ENCODE measurements around the gene RNF8. TPM values are rescaled to one million over a fixed set of nuclear protein-coding genes. Genes with fewer than 3 reads are reported as not detected.
A peak's percentile ranks its signal among the peaks of the same experiment; 100 is the strongest.

RNF8 gene
- total RNA-seq, 4 donors from 2014 or later, result 6.9 to 17.8 (median 11.9) TPM

GRCh38 chr6:37311741-37312473 is 41.9 kb upstream of the RNF8 start:
- in situ Hi-C loops (cut with MboI; ENCODE audit: low sequenced_read_pairs in 4 of 4), result no loop called here
- Histone ChIP-seq H3K9me3 (no peaks in the 10 kb centered on the region), H3K27me3 (no peaks in the 10 kb centered on the region), H3K27ac (no peak overlapping the region), H3K36me3 (peaks cover 0 to 41% of the 10 kb centered on the region in 2 donors), H3K4me3 (no peak overlapping the region), H3K4me1 (peaks cover 8 to 14% of the 10 kb centered on the region in 2 donors)
- no peak for DNase-seq
- intact Hi-C loops (cut with DNase I; ENCODE audit: low total_unique reads), result loop anchor here (5.0 kb wide), 1 partner anchor 100 kb away; no protein-coding TSS in a partner anchor
- no peak for ATAC-seq
- TF ChIP-seq POLR2A (IDR thresholded peaks at IDR 0.05), result no peak
- TF ChIP-seq CTCF (IDR thresholded peaks at IDR 0.05 in 4 of 5, conservative IDR thresholded peaks at IDR 0.05 in 1 of 5), result no peak

- TF ChIP-seq CTCF (IDR thresholded peaks at IDR 0.05 in 4 of 5, conservative IDR thresholded peaks at IDR 0.05 in 1 of 5), result no peak
- TF ChIP-seq POLR2A (IDR thresholded peaks at IDR 0.05), result no peak
- intact Hi-C loops (cut with DNase I; ENCODE audit: low total_unique reads) (loop anchor here (5.0 kb wide), 1 partner anchor 102 kb away; no protein-coding TSS in a partner anchor), in situ Hi-C loops (cut with MboI; ENCODE audit: low sequenced_read_pairs in 4 of 4) (no loop called here)
- ATAC-seq (no peak), DNase-seq (no peak)
- H3K27ac ChIP-seq, result no peak overlapping the region
- H3K36me3 ChIP-seq, result peaks cover 0 to 59% of the 10 kb centered on the region in 2 donors
- H3K4me3 ChIP-seq, result no peak overlapping the region
- H3K27me3 ChIP-seq, result no peaks in the 10 kb centered on the region
- H3K4me1 ChIP-seq, result peaks cover 0 to 7% of the 10 kb centered on the region in 2 donors
- H3K9me3 ChIP-seq, result no peaks in the 10 kb centered on the region
Observed at GRCh38 chr6:37313723-37314486, 39.9 kb upstream of the RNF8 start.

GRCh38 chr6:37314487-37315156 is 39.2 kb upstream of the RNF8 start:
- Histone ChIP-seq H3K27me3 (no peaks in the 10 kb centered on the region), H3K27ac (no peak overlapping the region), H3K9me3 (no peaks in the 10 kb centered on the region), H3K4me1 (no peaks in the 10 kb centered on the region), H3K36me3 (peaks cover 0 to 66% of the 10 kb centered on the region in 2 donors), H3K4me3 (no peak overlapping the region)
- in situ Hi-C loops (cut with MboI; ENCODE audit: low sequenced_read_pairs in 4 of 4) (no loop called here), intact Hi-C loops (cut with DNase I; ENCODE audit: low total_unique reads) (loop anchor here (5.0 kb wide), 1 partner anchor 102 kb away; no protein-coding TSS in a partner anchor)
- no peak for TF ChIP-seq POLR2A (IDR thresholded peaks at IDR 0.05)
- peak; percentile 19 to 49 (median 42) for TF ChIP-seq CTCF (IDR thresholded peaks at IDR 0.05 in 4 of 5, conservative IDR thresholded peaks at IDR 0.05 in 1 of 5)
- peak; percentile 45 to 85 for ATAC-seq
- peak in 1 of 2 donors; percentile 40 for DNase-seq

GRCh38 chr6:37315157-37315515 is 38.6 kb upstream of the RNF8 start:
- DNase-seq (no peak), ATAC-seq (no peak)
- Histone ChIP-seq H3K36me3 (peaks cover 0 to 72% of the 10 kb centered on the region in 2 donors), H3K9me3 (no peaks in the 10 kb centered on the region), H3K4me3 (no peak overlapping the region), H3K27me3 (no peaks in the 10 kb centered on the region), H3K27ac (no peak overlapping the region), H3K4me1 (no peaks in the 10 kb centered on the region)
- intact Hi-C loops (cut with DNase I; ENCODE audit: low total_unique reads), result no loop called here
- in situ Hi-C loops (cut with MboI; ENCODE audit: low sequenced_read_pairs in 4 of 4), result no loop called here
- TF ChIP-seq POLR2A (IDR thresholded peaks at IDR 0.05) (no peak), CTCF (IDR thresholded peaks at IDR 0.05 in 4 of 5, conservative IDR thresholded peaks at IDR 0.05 in 1 of 5) (no peak)

Measured in gastrocnemius medialis (tissue), 4 donors.